CD4-positive, alpha-beta T cell treated with Interleukin-10 for 1 hour (primary cell): Measurements from ENCODE around the gene TAF9.
"Not testable (repeated sequence)": the region's sequence is repeated elsewhere in the genome, so short reads cannot be mapped to it uniquely, and the experiment has no call there.

Experiments used
- DNase-seq: peaks from one replicate; pipeline ENCODE4 v3.0.0-alpha.2; 2020

Gene TAF9

GRCh38 chr5:69369340-69370121, at the start of gene TAF9, which contains the start of the genes AK6 and RAD17:
Gene TAF9, minus strand, starts transcription at chr5:69369520. Its CDS starts 3,783 bp downstream, at chr5:69365737.
Gene AK6, minus strand, starts transcription at chr5:69369520. Its CDS starts 30 bp downstream, at chr5:69369490.
Gene RAD17, plus strand, starts transcription at chr5:69369818. Its CDS starts 2,391 bp downstream, at chr5:69372209.
- DNase-seq = peak; percentile 90

- no peak for DNase-seq
Measured at GRCh38 chr5:69418554-69418953, 49.2 kb upstream of the TAF9 start.

GRCh38 chr5:69416699-69417098, 47.4 kb upstream of the TAF9 start:
- no peak for DNase-seq

GRCh38 chr5:69416180-69416579, 46.9 kb upstream of the TAF9 start:
- no peak for DNase-seq

GRCh38 chr5:69415584-69415958, 46.3 kb upstream of the TAF9 start:
- DNase-seq = no peak

GRCh38 chr5:69414885-69415583, 45.7 kb upstream of the TAF9 start, which contains the start of gene MARVELD2:
Gene MARVELD2, plus strand, starts transcription at chr5:69415116. Its CDS starts 4,270 bp downstream, at chr5:69419386.
- DNase-seq = peak; percentile 48

GRCh38 chr5:69404659-69405330, 35.5 kb upstream of the TAF9 start:
- DNase-seq = no peak

- DNase-seq = no peak
Measured at GRCh38 chr5:69378376-69378775, 9.1 kb upstream of the TAF9 start.

GRCh38 chr5:69374911-69375446, 5.7 kb upstream of the TAF9 start:
- DNase-seq = no peak

GRCh38 chr5:69372394-69372793, 3.1 kb upstream of the TAF9 start:
- no peak for DNase-seq

- DNase-seq = not testable (repeated sequence)
Measured at GRCh38 chr5:69370335-69370734, 1.0 kb upstream of the TAF9 start.

GRCh38 chr5:69368458-69369339, 621 bp downstream of the TAF9 start:
- peak; percentile 57 for DNase-seq

GRCh38 chr5:69367697-69368279, 1.5 kb downstream of the TAF9 start:
- DNase-seq = no peak

- no peak for DNase-seq
Measured at GRCh38 chr5:69364850-69365249, 4.5 kb downstream of the TAF9 start.

GRCh38 chr5:69364414-69364813, 4.9 kb downstream of the TAF9 start:
- peak; percentile 28 for DNase-seq

- DNase-seq = no peak
Measured at GRCh38 chr5:69360442-69360841, 8.9 kb downstream of the TAF9 start.

- no peak for DNase-seq
Measured at GRCh38 chr5:69359699-69360098, 9.6 kb downstream of the TAF9 start.

GRCh38 chr5:69350664-69351063, 18.7 kb downstream of the TAF9 start:
- no peak for DNase-seq

GRCh38 chr5:69343083-69343482, 26.2 kb downstream of the TAF9 start:
- no peak for DNase-seq

GRCh38 chr5:69341520-69342161, 27.7 kb downstream of the TAF9 start:
- no peak for DNase-seq

GRCh38 chr5:69335341-69335935, 33.9 kb downstream of the TAF9 start:
- DNase-seq = no peak
